Measurements from ENCODE around the gene CCR7. TPM values are rescaled to one million over a fixed set of nuclear protein-coding genes. Genes with fewer than 3 reads are reported as not detected.

The CCR7 gene
- total RNA-seq, 2 donors from 2014 or later = 0.31 to 0.95 TPM

GRCh38 chr17:40509626-40510327 is 55.5 kb downstream of the CCR7 start:
- intact Hi-C loops (cut with DNase I, micrococcal nuclease) = no loop called here
- no peak for DNase-seq
- no peak for ATAC-seq

- ATAC-seq (no peak), DNase-seq (peak in 1 of 2 donors; percentile 6)
- intact Hi-C loops (cut with DNase I, micrococcal nuclease) = no loop called here
Measured at GRCh38 chr17:40506786-40507185, 58.5 kb downstream of the CCR7 start.

Other genes with a start within 250 kb of the CCR7 start
- gene GJD3, start 200.7 kb downstream of the CCR7 start, total RNA-seq = under 1 TPM; 0.34 to 0.81 TPM
- gene TOP2A, start 147.6 kb downstream of the CCR7 start, total RNA-seq = 10 to 100 TPM; 10.9 to 30.3 TPM
- 100 to 1,000 TPM; 148 to 209 TPM for gene IGFBP4, start 122.0 kb downstream of the CCR7 start, total RNA-seq
- gene TNS4, start 63.8 kb downstream of the CCR7 start, total RNA-seq = 10 to 100 TPM in 1 of 2 donors, 1 to 10 TPM in 1; 2.5 to 10.5 TPM
- 10 to 100 TPM; 74.5 to 76.4 TPM for gene SMARCE1, start 82.3 kb upstream of the CCR7 start, total RNA-seq
- gene KRT222, start 99.7 kb upstream of the CCR7 start, total RNA-seq = under 1 TPM; 0.27 to 0.67 TPM
- gene KRT24, start 138.3 kb upstream of the CCR7 start, total RNA-seq = 1 to 10 TPM in 1 of 2 donors, under 1 TPM in 1; 0.46 to 1.3 TPM
- not detected for gene KRT25, start 189.9 kb upstream of the CCR7 start, total RNA-seq
- not detected for gene KRT26, start 206.7 kb upstream of the CCR7 start, total RNA-seq
- gene KRT27, start 217.1 kb upstream of the CCR7 start, total RNA-seq = under 1 TPM in 1 of 2 donors, not detected in 1; 0.36 TPM
- not detected for gene KRT28, start 234.5 kb upstream of the CCR7 start, total RNA-seq